ENCODE data around the gene SCLT1.

SCLT1 gene

DNA sequence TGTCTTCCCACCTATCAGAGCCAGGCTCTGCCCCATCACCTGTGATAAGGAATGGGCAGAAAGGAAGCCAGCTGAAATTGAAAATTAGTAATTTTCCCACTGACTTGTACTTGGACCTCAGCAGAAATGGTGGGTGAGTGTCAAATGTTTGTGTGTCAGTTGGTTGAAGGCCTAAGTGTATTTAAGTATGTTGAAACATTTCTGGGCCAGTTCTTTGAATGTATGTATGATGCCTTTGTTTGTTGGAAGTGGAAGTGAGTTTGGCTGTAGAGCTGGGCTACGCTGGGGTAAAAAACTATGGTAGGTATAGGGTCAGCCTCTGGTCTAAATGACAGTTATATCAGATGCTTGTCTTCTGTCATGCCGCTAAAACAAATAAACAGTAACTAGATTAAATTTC lies 256.1 kb downstream of the SCLT1 start:
- no peak for DNase-seq

DNA sequence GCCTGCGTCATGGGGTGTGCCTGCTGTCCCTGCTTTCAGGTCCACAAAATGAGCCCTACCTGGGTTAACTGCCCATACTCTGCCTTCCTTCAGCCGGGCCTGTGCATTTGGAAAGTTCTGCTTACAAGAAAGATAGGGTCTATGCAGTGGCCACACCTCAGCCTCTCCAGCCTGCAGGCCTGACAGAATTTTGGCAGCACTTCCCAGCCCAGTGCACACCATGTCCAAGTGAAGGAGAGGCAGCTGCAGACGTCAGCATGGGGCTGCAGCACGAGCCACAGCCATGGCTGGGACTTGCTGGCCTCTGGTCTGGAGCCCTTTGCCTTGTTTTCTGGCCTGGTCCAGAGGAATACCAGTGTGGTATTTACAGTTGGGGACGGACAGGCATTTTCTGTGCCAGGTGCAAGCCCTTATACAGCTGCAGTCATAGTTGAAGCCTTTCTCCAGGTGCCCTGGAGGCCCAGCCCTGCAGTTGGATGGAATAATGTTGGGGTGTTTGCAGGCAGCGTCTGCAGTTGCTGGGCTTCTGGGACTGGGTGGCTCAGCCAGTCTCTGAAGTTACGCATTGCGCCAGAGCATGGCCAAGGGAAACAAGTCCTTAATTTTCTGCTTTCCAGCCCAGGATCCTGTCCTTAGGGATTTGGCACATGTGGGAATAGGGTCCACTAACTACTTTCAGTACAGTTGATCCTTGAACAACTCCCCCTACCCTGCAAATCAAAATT lies 257.7 kb downstream of the SCLT1 start:
- no peak for DNase-seq
